HG03159 (cell line): ENCODE measurements around the gene RBM47.
"Not testable (repeated sequence)": the region's sequence is repeated elsewhere in the genome, so short reads cannot be mapped to it uniquely, and the experiment has no call there.

Experiments
- ATAC-seq: cut with Tn5 transposase; IDR thresholded peaks from one replicate; pipeline ENCODE4 v1.9.1; 2021; ENCODE audit warnings: mild to moderate bottlenecking, moderate library complexity; ENCODE audit not compliant: unreplicated experiment

Gene RBM47

DNA sequence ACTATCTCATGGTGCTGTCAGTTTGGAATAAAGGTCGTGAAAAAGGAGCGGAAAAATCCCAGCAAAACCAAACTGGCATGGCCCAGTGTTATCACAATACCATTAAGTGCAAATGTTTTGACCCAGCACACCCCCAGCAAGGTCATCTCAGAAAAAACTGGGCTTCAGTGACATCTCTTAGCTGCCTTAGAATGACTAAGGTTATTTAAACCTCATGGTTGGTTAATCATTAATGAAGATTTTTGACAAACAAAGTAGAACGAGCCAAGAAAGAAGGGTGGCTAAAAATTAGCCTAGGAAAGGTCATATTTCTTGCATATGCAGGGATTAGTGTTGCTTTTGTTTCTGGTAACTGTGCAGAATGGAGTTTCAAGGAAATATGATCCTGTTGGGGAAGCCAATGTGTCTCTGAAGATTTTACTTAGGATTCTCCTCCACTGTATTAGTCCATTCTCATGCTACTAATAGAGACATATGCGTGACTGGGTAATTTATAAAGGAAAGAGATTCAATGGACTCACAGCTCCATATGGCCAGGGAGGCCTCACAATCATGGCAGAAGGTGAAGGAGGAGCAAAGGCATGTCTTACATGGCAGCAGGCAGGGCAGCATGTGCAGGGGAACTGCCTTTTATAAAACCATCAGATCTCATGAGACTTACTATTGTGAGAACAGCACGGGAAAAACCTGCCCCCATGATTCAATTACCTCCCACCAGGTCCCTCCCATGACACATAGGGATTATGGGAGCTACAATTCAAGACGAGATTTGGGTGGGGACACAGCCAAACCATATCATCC, 211.0 kb downstream of the RBM47 start:
- no peak for ATAC-seq

DNA sequence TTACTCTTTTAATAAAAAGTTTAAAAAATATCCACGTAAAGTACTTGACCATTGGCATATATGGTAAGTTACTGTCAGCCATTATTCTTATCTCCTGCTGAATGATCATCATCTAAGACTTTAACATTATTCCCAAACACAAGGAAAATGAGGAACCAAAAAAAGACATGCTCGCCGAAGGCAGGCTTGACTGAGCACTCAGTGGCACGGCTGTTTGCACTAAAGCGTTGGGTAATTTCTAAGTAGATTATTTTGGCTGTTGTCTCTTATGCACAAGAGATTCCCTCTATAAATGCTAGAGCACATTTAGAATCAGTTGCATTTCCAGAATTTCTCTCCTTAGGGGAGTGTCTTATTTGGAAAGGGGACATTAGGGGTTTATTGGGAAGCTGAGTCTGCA, 211.7 kb downstream of the RBM47 start:
- ATAC-seq: no peak

- ATAC-seq: no peak
Measured at GRCh38 chr4:40414673-40415072, 215.0 kb downstream of the RBM47 start.

GRCh38 chr4:40412866-40413795, 216.5 kb downstream of the RBM47 start:
- ATAC-seq: no peak

- ATAC-seq: no peak
Measured at GRCh38 chr4:40412388-40412787, 217.3 kb downstream of the RBM47 start.

GRCh38 chr4:40409835-40410234, 219.8 kb downstream of the RBM47 start:
- no peak for ATAC-seq

GRCh38 chr4:40407468-40407867, 222.2 kb downstream of the RBM47 start:
- ATAC-seq: not testable (repeated sequence)

DNA sequence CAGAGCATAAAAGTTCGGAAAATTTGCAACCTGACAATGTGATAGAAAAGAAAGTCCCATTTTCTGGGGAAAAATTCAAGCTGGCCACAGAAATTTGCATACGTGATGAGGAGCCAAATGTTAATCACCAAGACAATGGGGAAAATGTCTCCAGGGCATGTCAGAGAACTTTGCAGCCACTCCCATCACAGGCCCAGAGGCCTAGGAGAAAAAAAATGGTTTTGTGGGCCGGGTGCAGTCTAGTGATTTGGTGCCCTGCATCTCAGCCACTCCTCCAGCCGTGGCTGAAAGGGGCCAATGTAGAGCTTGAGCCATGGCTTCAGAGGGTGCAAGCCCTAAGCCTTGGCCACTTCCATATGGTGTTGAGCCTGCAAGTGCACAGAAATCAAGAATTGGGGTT, 223.3 kb downstream of the RBM47 start:
- no peak for ATAC-seq

- ATAC-seq: no peak
Measured at GRCh38 chr4:40405193-40405592, 224.5 kb downstream of the RBM47 start.

DNA sequence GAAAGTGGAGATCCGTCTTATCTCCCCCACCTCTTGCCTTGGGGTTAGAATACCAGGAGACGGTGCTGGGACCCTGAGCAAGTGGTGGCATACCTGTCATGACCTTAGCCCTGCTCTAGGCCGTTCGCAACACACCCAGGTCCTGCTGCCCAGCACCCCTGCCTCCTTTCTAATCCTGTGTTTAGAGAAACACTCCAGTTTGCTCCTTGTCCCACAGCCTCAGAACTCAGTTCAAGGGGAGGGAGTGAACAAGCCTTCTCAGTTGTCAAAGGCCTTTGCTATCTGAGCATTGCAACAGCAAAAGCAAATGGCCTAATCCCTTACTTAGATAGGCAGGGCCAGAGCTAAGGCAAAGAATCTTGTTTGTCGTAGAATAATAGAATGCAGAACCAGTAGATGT, 226.6 kb downstream of the RBM47 start:
- no peak for ATAC-seq

GRCh38 chr4:40402556-40402955, 227.1 kb downstream of the RBM47 start:
- no peak for ATAC-seq

GRCh38 chr4:40401631-40402030, 228.0 kb downstream of the RBM47 start:
- no peak for ATAC-seq

GRCh38 chr4:40401096-40401495, 228.6 kb downstream of the RBM47 start:
- no peak for ATAC-seq

GRCh38 chr4:40399578-40399977, 230.1 kb downstream of the RBM47 start:
- no peak for ATAC-seq

- no peak for ATAC-seq
Measured at GRCh38 chr4:40395908-40396793, 233.5 kb downstream of the RBM47 start.

- no peak for ATAC-seq
Measured at GRCh38 chr4:40395166-40395900, 234.3 kb downstream of the RBM47 start.

DNA sequence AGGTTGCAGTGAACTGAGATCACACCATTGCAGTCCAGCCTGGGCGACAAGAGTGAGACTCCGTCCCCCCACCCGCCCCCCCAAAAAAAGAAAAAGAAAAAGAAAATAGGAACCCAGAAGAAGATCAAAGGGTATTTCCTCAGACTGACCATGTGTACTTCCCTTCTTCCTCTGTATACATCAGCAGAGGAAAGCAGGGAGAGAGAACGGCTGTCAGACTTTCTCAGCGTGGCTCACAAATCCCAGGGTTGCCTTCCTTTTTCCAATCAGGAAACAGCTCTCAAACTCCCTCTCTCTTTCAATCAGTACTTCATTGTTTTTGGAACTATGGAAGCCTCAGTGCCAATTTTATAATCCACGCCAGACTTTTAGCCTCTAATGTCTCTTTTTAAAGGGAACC, 235.4 kb downstream of the RBM47 start:
- no peak for ATAC-seq

DNA sequence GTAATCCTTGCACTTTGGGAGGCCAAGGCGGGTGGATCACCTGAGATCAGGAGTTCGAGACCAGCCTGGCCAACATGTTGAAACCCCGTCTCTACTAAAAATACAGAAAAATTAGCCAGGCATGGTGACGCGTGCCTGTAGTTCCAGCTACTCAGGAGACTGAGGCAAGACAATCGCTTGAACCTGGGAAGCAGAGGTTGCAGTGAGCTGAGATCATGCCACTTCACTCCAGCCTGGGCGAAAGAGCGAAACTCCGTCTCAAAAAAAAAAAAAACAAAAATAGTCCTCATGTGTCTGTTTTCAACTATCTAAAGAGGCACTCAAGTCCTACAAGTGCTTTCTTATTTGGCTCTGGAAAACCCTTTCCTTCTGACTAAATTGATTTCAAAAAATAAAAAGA, 237.4 kb downstream of the RBM47 start:
- ATAC-seq: not testable (repeated sequence)

- ATAC-seq: no peak
Measured at GRCh38 chr4:40389986-40390385, 239.7 kb downstream of the RBM47 start.

- ATAC-seq: no peak
Measured at GRCh38 chr4:40388239-40388638, 241.4 kb downstream of the RBM47 start.
